Mesangial cell (primary cell): ENCODE results near the gene LRMDA. TPM values are rescaled to one million over a fixed set of nuclear protein-coding genes. Genes with fewer than 3 reads are reported as not detected.

Experiments used
- total RNA-seq: library from RNA; depleted of rRNA; stranded (reverse); fragments of >200 nt; gene quantifications from 2 replicates; pipeline ENCODE4 v1.2.3, GENCODE V29; 2015

LRMDA gene
- total RNA-seq: 2.0 and 7.1 TPM in 2 replicates

DNA sequence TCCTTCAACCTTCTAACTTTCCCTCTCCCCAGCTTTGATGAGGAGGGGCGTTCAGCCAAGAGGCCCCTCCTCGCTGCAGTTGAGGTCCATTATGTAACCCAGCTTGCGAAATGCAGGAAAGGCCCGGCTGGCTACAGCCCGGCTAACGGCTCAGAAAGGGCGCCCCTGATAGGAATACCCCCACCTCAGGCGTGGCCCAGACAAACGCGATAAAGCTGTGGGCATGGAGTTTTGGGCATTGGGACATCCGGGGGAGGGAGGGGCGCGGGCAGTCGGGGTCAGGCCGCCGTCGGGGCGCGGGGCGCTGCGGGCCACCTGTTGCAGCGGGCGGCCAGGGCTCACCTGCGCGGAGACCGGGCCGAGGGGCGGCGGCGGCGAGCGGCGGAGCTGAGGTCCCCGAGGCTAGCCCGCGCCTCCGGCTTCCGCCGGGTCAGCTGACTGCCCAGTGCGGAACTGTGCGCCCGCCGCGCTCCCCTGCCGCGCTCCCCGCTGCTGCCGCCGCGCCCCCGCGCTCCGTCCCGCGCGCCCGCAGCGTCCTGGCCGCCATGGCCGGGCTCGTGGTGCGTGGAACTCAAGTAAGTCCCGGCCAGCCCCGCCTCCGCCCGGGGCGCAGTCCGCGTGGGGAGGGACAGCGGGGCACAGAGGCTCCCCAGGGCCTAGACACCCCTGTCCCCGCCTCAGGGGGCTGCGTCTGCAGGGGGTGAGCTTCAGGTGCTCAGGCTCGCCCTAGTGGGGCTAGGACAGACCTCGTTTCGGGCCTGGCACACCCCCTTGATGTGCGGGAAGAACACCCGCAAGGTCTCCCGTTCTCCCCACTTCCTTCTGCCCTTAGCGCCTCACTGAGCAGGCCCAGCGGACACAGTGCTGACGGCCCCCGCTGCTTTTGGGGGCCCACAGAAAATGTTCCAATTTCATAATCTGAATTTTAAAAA, at the start of gene LRMDA:
TSS of gene LRMDA (plus strand) at position 445 of the 932 bp plus-strand sequence.

DNA sequence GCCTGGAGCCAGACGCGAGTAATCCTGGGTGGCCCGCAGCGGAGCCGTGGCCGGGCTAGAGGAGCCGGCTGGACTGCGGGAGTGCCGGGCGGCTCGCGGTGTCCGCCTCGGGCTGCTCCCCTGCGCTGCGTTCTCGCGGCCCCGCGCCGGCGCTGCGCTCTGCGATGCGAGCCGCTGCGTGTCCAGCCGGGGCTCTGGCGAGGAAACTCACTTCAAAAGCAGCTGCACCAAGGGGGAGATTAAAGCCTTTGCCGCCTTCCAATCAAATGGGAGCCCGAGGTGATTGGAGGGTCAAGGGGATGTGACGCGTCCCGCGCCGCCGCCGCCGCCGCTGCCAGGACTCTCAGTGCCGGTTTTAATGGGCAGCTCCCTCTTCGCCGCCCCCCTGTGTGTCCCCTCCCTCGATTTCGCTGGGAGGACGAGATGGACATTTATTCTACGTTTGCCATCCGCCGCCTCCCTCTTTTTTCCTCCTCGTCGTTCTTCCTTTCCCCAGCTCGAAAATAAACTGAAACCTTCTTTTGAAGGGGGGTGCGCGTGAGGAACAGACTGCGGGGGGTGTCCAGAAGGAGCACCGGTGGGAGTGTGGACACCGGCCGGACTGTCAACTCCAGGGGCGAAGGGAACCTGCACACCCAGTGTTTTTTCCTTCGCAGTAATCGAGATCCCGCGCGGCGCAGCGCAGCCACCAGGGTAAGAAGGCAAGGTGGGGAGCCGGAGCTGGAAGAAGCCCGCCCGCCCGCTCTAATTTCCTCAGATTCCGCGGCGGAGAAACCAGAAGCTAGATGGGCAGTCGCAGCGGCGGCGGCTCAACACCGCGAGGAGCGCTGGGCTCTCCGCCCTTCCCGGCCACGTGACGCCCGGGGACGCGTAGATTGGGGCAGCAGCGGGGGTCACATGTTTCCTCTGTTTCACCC, 29.6 kb upstream of the LRMDA start, which contains the start of gene ZNF503:
TSS of gene ZNF503 (minus strand) at position 196 of the 917 bp plus-strand sequence. CDS start 345 bp downstream, outside the sequence.

Other genes with a start within 250 kb of the LRMDA start
- 114 and 178 TPM in 2 replicates for gene VDAC2, start 220.8 kb upstream of the LRMDA start, total RNA-seq
- gene COMTD1, start 195.7 kb upstream of the LRMDA start, total RNA-seq: 28.3 and 50.2 TPM in 2 replicates
- gene ZNF503, start 29.9 kb upstream of the LRMDA start, total RNA-seq: 25.1 and 116 TPM in 2 replicates